ENCODE measurements around the gene TRIM47.
"Not testable (repeated sequence)": the region's sequence is repeated elsewhere in the genome, so short reads cannot be mapped to it uniquely, and the experiment has no call there.

- TF ChIP-seq CTCF (IDR thresholded peaks at IDR 0.05); POLR2AphosphoS5 (IDR thresholded peaks at IDR 0.05; ENCODE audit: low read depth, low read length); REST (IDR thresholded peaks at IDR 0.05; ENCODE audit: insufficient read depth in 1 of 2, low read depth in 2 of 2, low read length in 1 of 2); SIN3A (IDR thresholded peaks at IDR 0.05; ENCODE audit: borderline replicate concordance, insufficient read depth, low read depth, low read length); TCF7L2 (IDR thresholded peaks at IDR 0.05; ENCODE audit: low read depth, low read length): not testable (repeated sequence)
Observed at GRCh38 chr17:75885860-75886259, 7.5 kb upstream of the TRIM47 start.
